ENCODE results near the gene PSMC3IP. TPM values are rescaled to one million over a fixed set of nuclear protein-coding genes. Genes with fewer than 3 reads are reported as not detected.
A peak's percentile ranks its signal among the peaks of the same experiment; 100 is the strongest.

Gene PSMC3IP
- polyA plus RNA-seq, 3 donors, result 1.2 TPM; not detected in 2

DNA sequence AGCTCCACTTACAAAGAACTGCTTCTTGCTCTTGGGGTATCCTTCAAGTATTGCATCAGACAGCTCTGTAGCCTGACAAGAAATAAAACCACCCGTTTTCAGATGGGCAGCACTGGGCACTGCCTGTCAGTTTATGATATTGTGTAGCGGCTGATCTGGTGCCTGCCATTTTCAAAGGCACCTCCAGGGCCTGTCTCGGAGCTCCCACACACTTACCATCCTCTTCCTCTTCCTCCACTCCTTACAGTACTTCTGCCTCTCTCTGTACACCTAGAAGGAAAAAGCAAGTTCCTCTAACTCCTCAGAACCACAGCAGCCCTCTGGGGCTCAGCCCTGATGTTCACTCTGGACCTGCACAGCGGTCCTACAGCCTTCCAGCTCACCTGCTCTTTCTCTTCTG lies 4.4 kb downstream of the PSMC3IP start:
- Mint-ChIP-seq H3K4me1 (peaks cover 36% of the 10 kb centered on the region), H3K27ac (peak overlapping the region in 6 of 7 donors; percentile 5 to 86 (median 59)), H3K36me3 (peaks cover 64 to 78% of the 10 kb centered on the region in 2 donors), H3K4me3 (no peak overlapping the region), H3K9me3 (peaks cover 0 to 2% (median 0%) of the 10 kb centered on the region in 7 donors), H3K27me3 (ENCODE audit: low read depth in 3 of 3) (peaks cover 0 to 2% (median 0%) of the 10 kb centered on the region in 3 donors)
- intact Hi-C loops (cut with micrococcal nuclease), result no loop called here
- H3K79me2 ChIP-seq (ENCODE audit: insufficient read depth, low read length), result peaks cover 62% of the 10 kb centered on the region
- H3K4me3 ChIP-seq (replicated peaks in 1 of 3; ENCODE audit: low read depth in 2 of 3, low read length in 3 of 3), result no peak overlapping the region
- no peak for DNase-seq
- H3K4me1 ChIP-seq (ENCODE audit: control insufficient read depth in 1 of 2, insufficient read depth in 2 of 2, low read length in 2 of 2), result peaks cover 20 to 28% of the 10 kb centered on the region in 2 donors
- no peak overlapping the region for H2AFZ ChIP-seq (ENCODE audit: insufficient read depth, low read depth, low read length, poor library complexity, severe bottlenecking)
- no peaks in the 10 kb centered on the region for H3K27me3 ChIP-seq (ENCODE audit: control insufficient read depth in 2 of 2, insufficient read depth in 2 of 2, low read length in 2 of 2)
- no peak overlapping the region for H3K9ac ChIP-seq (ENCODE audit: insufficient read depth, low read length, poor library complexity, severe bottlenecking)
- 69% methylated on average over 3 of the region's 4 CpGs for WGBS (ENCODE audit: insufficient coverage)
- H3K4me2 ChIP-seq (replicated peaks; ENCODE audit: extremely low read depth, low read length, poor library complexity, severe bottlenecking), result no peak overlapping the region
- H3K27ac ChIP-seq (ENCODE audit: low read depth in 1 of 2, low read length in 2 of 2), result peak overlapping the region in 1 of 2 donors; percentile 27
- TF ChIP-seq, protein P1, sequence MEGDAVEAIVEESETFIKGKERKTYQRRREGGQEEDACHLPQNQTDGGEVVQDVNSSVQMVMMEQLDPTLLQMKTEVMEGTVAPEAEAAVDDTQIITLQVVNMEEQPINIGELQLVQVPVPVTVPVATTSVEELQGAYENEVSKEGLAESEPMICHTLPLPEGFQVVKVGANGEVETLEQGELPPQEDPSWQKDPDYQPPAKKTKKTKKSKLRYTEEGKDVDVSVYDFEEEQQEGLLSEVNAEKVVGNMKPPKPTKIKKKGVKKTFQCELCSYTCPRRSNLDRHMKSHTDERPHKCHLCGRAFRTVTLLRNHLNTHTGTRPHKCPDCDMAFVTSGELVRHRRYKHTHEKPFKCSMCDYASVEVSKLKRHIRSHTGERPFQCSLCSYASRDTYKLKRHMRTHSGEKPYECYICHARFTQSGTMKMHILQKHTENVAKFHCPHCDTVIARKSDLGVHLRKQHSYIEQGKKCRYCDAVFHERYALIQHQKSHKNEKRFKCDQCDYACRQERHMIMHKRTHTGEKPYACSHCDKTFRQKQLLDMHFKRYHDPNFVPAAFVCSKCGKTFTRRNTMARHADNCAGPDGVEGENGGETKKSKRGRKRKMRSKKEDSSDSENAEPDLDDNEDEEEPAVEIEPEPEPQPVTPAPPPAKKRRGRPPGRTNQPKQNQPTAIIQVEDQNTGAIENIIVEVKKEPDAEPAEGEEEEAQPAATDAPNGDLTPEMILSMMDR (IDR thresholded peaks at IDR 0.05), result no peak
- peaks cover 86% of the 10 kb centered on the region for H4K20me1 ChIP-seq (ENCODE audit: insufficient read depth, low read length)
- H3K9me3 ChIP-seq (replicated peaks in 1 of 2; ENCODE audit: control insufficient read depth in 1 of 2, insufficient read depth in 1 of 2, low read length in 2 of 2), result no peaks in the 10 kb centered on the region
- H3K36me3 ChIP-seq (replicated peaks in 1 of 2; ENCODE audit: control insufficient read depth in 1 of 2, insufficient read depth in 2 of 2, low read length in 2 of 2), result peaks cover 66 to 71% of the 10 kb centered on the region in 2 donors

DNA sequence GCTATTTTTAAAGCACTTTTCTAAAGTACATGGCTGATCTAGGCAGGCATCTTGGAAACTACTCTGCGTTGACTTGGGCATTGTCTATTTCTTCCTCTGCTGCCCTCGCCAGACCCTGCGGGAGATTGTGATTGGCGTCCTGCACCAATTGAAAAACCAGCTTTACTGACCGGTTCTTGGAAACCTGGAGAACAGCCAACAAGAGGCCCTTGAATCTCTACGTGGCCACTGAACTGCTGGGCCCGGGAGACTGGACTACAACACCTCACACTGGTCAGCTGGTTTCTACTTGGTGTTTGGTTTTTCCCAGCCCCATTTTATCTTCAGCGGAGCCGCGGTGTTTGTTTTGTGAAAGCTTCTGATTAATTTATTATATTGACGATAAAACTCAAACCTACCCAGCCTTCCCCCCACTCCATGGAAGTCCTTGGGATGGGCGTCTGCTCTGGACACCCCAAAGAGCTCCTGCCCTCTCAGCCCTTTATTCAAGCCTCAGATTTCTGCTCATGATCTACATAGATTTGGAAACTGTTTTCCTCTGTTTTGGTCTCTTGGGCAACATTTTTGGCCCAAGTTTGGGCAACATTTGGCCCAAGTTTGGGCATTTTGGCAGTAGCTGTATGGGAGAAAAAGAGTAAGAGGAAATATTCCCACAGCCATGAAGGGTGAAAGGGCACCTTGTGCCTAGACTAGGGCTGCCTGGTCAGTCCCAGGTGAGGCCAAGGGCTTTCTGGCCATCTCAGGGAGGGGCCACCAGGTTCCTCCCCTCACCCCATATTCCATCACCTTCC lies 5.9 kb downstream of the PSMC3IP start:
- intact Hi-C loops (cut with micrococcal nuclease), result no loop called here
- peak overlapping the region in 1 of 2 donors; percentile 36 for H3K27ac ChIP-seq (ENCODE audit: low read depth in 1 of 2, low read length in 2 of 2)
- no peaks in the 10 kb centered on the region for H3K9me3 Mint-ChIP-seq
- no peak for DNase-seq
- H3K4me3 ChIP-seq (replicated peaks in 1 of 3; ENCODE audit: low read depth in 2 of 3, low read length in 3 of 3), result no peak overlapping the region
- H3K36me3 Mint-ChIP-seq, result peaks cover 66 to 81% of the 10 kb centered on the region in 2 donors
- H3K4me2 ChIP-seq (replicated peaks; ENCODE audit: extremely low read depth, low read length, poor library complexity, severe bottlenecking), result no peak overlapping the region
- TF ChIP-seq, protein P1 (IDR thresholded peaks at IDR 0.05), result no peak
- H3K4me1 Mint-ChIP-seq, result peaks cover 29% of the 10 kb centered on the region
- H3K27me3 Mint-ChIP-seq (ENCODE audit: low read depth in 3 of 3), result peaks cover 0 to 2% (median 1%) of the 10 kb centered on the region in 3 donors
- no peaks in the 10 kb centered on the region for H3K9me3 ChIP-seq (replicated peaks in 1 of 2; ENCODE audit: control insufficient read depth in 1 of 2, insufficient read depth in 1 of 2, low read length in 2 of 2)
- peaks cover 66 to 71% of the 10 kb centered on the region in 2 donors for H3K36me3 ChIP-seq (replicated peaks in 1 of 2; ENCODE audit: control insufficient read depth in 1 of 2, insufficient read depth in 2 of 2, low read length in 2 of 2)
- peak overlapping the region in 2 of 7 donors; percentile 14 to 32 for H3K27ac Mint-ChIP-seq
- WGBS (ENCODE audit: insufficient coverage), result 97% methylated on average over 8 of the region's 12 CpGs
- no peaks in the 10 kb centered on the region for H3K27me3 ChIP-seq (ENCODE audit: control insufficient read depth in 2 of 2, insufficient read depth in 2 of 2, low read length in 2 of 2)
- H3K79me2 ChIP-seq (ENCODE audit: insufficient read depth, low read length), result peaks cover 76% of the 10 kb centered on the region
- H2AFZ ChIP-seq (ENCODE audit: insufficient read depth, low read depth, low read length, poor library complexity, severe bottlenecking), result no peak overlapping the region
- peaks cover 16 to 26% of the 10 kb centered on the region in 2 donors for H3K4me1 ChIP-seq (ENCODE audit: control insufficient read depth in 1 of 2, insufficient read depth in 2 of 2, low read length in 2 of 2)
- H3K9ac ChIP-seq (ENCODE audit: insufficient read depth, low read length, poor library complexity, severe bottlenecking), result no peak overlapping the region
- no peak overlapping the region for H3K4me3 Mint-ChIP-seq
- peaks cover 85% of the 10 kb centered on the region for H4K20me1 ChIP-seq (ENCODE audit: insufficient read depth, low read length)

All from CD14-positive monocyte (primary cell).